HepG2 (cell line): ENCODE data around the gene IQGAP2. TPM values are rescaled to one million over a fixed set of nuclear protein-coding genes. Genes with fewer than 3 reads are reported as not detected.

Source experiments
- ATAC-seq: fragments of 200-7000 bp; cut with Tn5 transposase; 3 replicates; pipeline ENCODE4 v1.9.1; 2020; ENCODE audit warnings: mild to moderate bottlenecking, moderate library complexity
- BruUV-seq: library from RNA; stranded (reverse); fragments of 400-500 nt; replicated peaks from 2 replicates; lab custom pipeline; 2021; lab: Mats Ljungman, UMichigan
- CTCF ChIA-PET: fragments of 300-600 bp; formaldehyde crosslinking; extraction: SDS; loops from one replicate; lab custom pipeline; 2021; ENCODE audit warnings: low total read pairs, inconsistent platforms, low intra/inter-chr PET ratio; lab: Yijun Ruan, JAX
- POLR2A ChIA-PET: fragments of 350-600 bp; sonication (Branson Sonifier 250); formaldehyde crosslinking; loops from one replicate; lab custom pipeline; 2020; ENCODE audit warnings: antibody characterized with exemption, inconsistent platforms; lab: Yijun Ruan, JAX
- DNase-seq: peaks from one replicate; pipeline ENCODE4 v3.0.0-alpha.2; 2015; ENCODE audit warnings: low spot score
- FAIRE-seq: peaks from 3 replicates; lab custom pipeline; 2011; peaks lifted over from hg19 to GRCh38; lab: Jason Lieb, UNC
- H2AFZ ChIP-seq: one replicate; pipeline ENCODE4 v1.6.1; 2011; ENCODE audit warnings: low read length, inconsistent platforms
- H3K27ac ChIP-seq: fragments of 300-600 bp; 3 replicates; pipeline ENCODE4 v1.8.0; 2011; ENCODE audit warnings: mixed run types, mild to moderate bottlenecking, mixed read lengths, low read length, inconsistent platforms; ENCODE audit not compliant: insufficient read depth; ENCODE audit errors: extremely low read length
- H3K27me3 ChIP-seq, 2 experiments: fragments of 200-600 bp in 1 of 2; 2 replicates in 1 of 2; 3 replicates in 1 of 2; pipeline versions ENCODE4 v1.6.0 to v1.8.0; 2011; ENCODE audit warnings: low read length in 2 of 2, mild to moderate bottlenecking in 2 of 2, moderate library complexity in 2 of 2, inconsistent platforms in 1 of 2; ENCODE audit not compliant: insufficient read depth in 2 of 2, control insufficient read depth in 1 of 2
- H3K36me3 ChIP-seq, 2 experiments: fragments of 200-600 bp in 1 of 2; replicated peaks in 1 of 2; 2 replicates in 1 of 2; 3 replicates in 1 of 2; pipeline versions ENCODE4 v1.5.1 to v1.8.0; 2011; ENCODE audit warnings: low read length in 2 of 2, inconsistent platforms in 1 of 2; ENCODE audit not compliant: insufficient read depth in 2 of 2, control insufficient read depth in 1 of 2
- H3K4me1 ChIP-seq: 2 replicates; pipeline ENCODE4 v1.5.1; 2012; ENCODE audit warnings: low read length, inconsistent platforms; ENCODE audit not compliant: insufficient read depth
- H3K4me2 ChIP-seq: 2 replicates; pipeline ENCODE4 v1.6.0; 2011; ENCODE audit warnings: low read depth, low read length, inconsistent platforms
- H3K4me3 ChIP-seq, 3 experiments: fragments of 200-600 bp in 1 of 3; sonication (generic), shearing (Covaris generic) in 1 of 3; replicated peaks in 1 of 3; 2 replicates each; pipeline ENCODE4 v1.5.1; 2011 to 2016; ENCODE audit warnings: low read length in 3 of 3, inconsistent platforms in 2 of 3, low read depth in 2 of 3, mild to moderate bottlenecking in 2 of 3, control low read depth in 1 of 3, mixed read lengths in 1 of 3; ENCODE audit not compliant: insufficient read depth in 1 of 3
- H3K79me2 ChIP-seq: one replicate; pipeline ENCODE4 v1.6.1; 2011; ENCODE audit warnings: low read length, inconsistent platforms; ENCODE audit not compliant: insufficient read depth
- H3K9ac ChIP-seq: 2 replicates; pipeline ENCODE4 v1.6.0; 2011; ENCODE audit warnings: mild to moderate bottlenecking, low read depth, low read length, inconsistent platforms; ENCODE audit not compliant: insufficient read depth
- H3K9me3 ChIP-seq: 2 replicates; pipeline ENCODE4 v1.5.1; 2012; ENCODE audit warnings: mild to moderate bottlenecking, low read length
- H4K20me1 ChIP-seq: 2 replicates; pipeline ENCODE4 v1.6.0; 2011; ENCODE audit warnings: inconsistent platforms, mild to moderate bottlenecking, low read length, moderate library complexity; ENCODE audit not compliant: insufficient read depth
- IRX3 ChIP-seq: sonication (generic); formaldehyde crosslinking; IDR thresholded peaks from 2 replicates; pipeline ENCODE4 v1.8.1; 2023; ENCODE audit warnings: mild to moderate bottlenecking, low read depth, missing genetic modification reagents, borderline replicate concordance
- KDM1A ChIP-seq: IDR thresholded peaks from 2 replicates; pipeline ENCODE4 v1.6.1; 2016; ENCODE audit warnings: missing compliant biosample characterization
- MAF1 ChIP-seq: sonication (generic); formaldehyde crosslinking; IDR thresholded peaks from 2 replicates; pipeline ENCODE4 v1.5.0; 2020; ENCODE audit warnings: missing genetic modification reagents, borderline replicate concordance
- NFKBIZ ChIP-seq: IDR thresholded peaks from 2 replicates; pipeline ENCODE4 v1.6.1; 2018; ENCODE audit warnings: missing genetic modification reagents, missing compliant biosample characterization
- RFXAP ChIP-seq: sonication (generic); formaldehyde crosslinking; IDR thresholded peaks from 2 replicates; pipeline ENCODE4 v1.4.0; 2020; ENCODE audit warnings: missing genetic modification reagents, borderline replicate concordance
- SP140L ChIP-seq: sonication (generic); formaldehyde crosslinking; IDR thresholded peaks from 2 replicates; pipeline ENCODE4 v1.4.0; 2020; ENCODE audit warnings: missing genetic modification reagents, borderline replicate concordance
- SPEN ChIP-seq: sonication (generic); formaldehyde crosslinking; IDR thresholded peaks from 2 replicates; pipeline ENCODE4 v1.5.1; 2020; ENCODE audit warnings: low read depth, mild to moderate bottlenecking, missing genetic modification reagents
- SRSF1 ChIP-seq: fragments of 200-400 bp; formaldehyde crosslinking; optimal IDR thresholded peaks from 2 replicates; pipeline ENCODE3; 2017; ENCODE audit warnings: mild to moderate bottlenecking, low read depth, low read length, moderate library complexity
- XBP1 ChIP-seq: sonication (generic); formaldehyde crosslinking; IDR thresholded peaks from 2 replicates; pipeline ENCODE4 v1.5.0; 2020; ENCODE audit warnings: missing genetic modification reagents
- ZBTB38 ChIP-seq: sonication (generic); formaldehyde crosslinking; IDR thresholded peaks from 2 replicates; pipeline ENCODE4 v1.5.1; 2020; ENCODE audit warnings: mild to moderate bottlenecking, missing genetic modification reagents
- ZMYM3 ChIP-seq: sonication (generic); formaldehyde crosslinking; IDR thresholded peaks from 2 replicates; pipeline ENCODE4 v1.5.1; 2020; ENCODE audit warnings: mild to moderate bottlenecking, missing genetic modification reagents
- ZNF24 ChIP-seq: fragments of 450-650 bp; IDR thresholded peaks from 2 replicates; pipeline ENCODE4 v1.6.1; 2017; ENCODE audit warnings: antibody characterized with exemption, mild to moderate bottlenecking
- ZNF530 ChIP-seq: sonication (generic); formaldehyde crosslinking; IDR thresholded peaks from 2 replicates; pipeline ENCODE4 v1.5.0; 2020; ENCODE audit warnings: low read depth, mild to moderate bottlenecking, missing genetic modification reagents
- ZNF598 ChIP-seq: sonication (generic); formaldehyde crosslinking; IDR thresholded peaks from 2 replicates; pipeline ENCODE4 v1.5.1; 2020; ENCODE audit warnings: mild to moderate bottlenecking, missing genetic modification reagents, borderline replicate concordance
- ZNF619 ChIP-seq: sonication (generic); formaldehyde crosslinking; IDR thresholded peaks from 2 replicates; pipeline ENCODE4 v1.4.0; 2020; ENCODE audit warnings: mild to moderate bottlenecking, missing genetic modification reagents
- WGBS: methylation state at CpG from one replicate; pipeline ENCODE4 v1.1.6; 2017; ENCODE audit warnings: low lambda C conversion rate; 5-methylcytosine and 5-hydroxymethylcytosine counted together
- in situ Hi-C: cut with HindIII; loops from 2 replicates; pipeline ENCODE4 v1.10.0; 2017; ENCODE audit warnings: low pct_unique_long_range_greater_than_20kb; ENCODE audit not compliant: extremely low pct_ligation_motif_present
- intact Hi-C: fragments of 100-400 bp; cut with micrococcal nuclease; formaldehyde crosslinking; loops from one replicate; pipeline ENCODE4 v1.10.0; 2022; ENCODE audit not compliant: unreplicated experiment
- polyA plus RNA-seq, 8 experiments: library from polyadenylated mRNA; depleted of rRNA in 3 of 8; stranded (reverse) in 7 of 8; unstranded in 1 of 8; fragments of >200 nt; fragmentation: Illumina TruSeq in 4 of 8; extraction: Trizol in 4 of 8; gene quantifications; 2 replicates each; pipeline versions ENCODE4 v1.2.1 to v1.2.3, GENCODE V29; 2011 to 2016; ENCODE audit warnings: low read depth in 4 of 8, missing spikeins in 1 of 8, mixed read lengths in 1 of 8; ENCODE audit not compliant: insufficient read depth in 1 of 8
- total RNA-seq, 5 experiments: library from RNA; depleted of rRNA; stranded (reverse); fragments of >200 nt; fragmentation: Illumina TruSeq; extraction: Trizol; gene quantifications; 2 replicates each; pipeline ENCODE4 v1.2.3, GENCODE V29; 2016; ENCODE audit warnings: low read depth in 1 of 5
- TF ChIP-seq, protein P1 (sequence below): fragments of 450-650 bp; IDR thresholded peaks from 2 replicates; pipeline ENCODE4 v1.6.1; 2017; ENCODE audit warnings: mild to moderate bottlenecking
- TF ChIP-seq, protein P2 (sequence below): sonication (generic); formaldehyde crosslinking; IDR thresholded peaks from 2 replicates; pipeline ENCODE4 v1.4.0; 2020; ENCODE audit warnings: missing genetic modification reagents, borderline replicate concordance
- TF ChIP-seq, protein P3 (sequence below): sonication (generic); formaldehyde crosslinking; IDR thresholded peaks from 2 replicates; pipeline ENCODE4 v1.8.0; 2022; ENCODE audit warnings: low read depth, missing genetic modification reagents

IQGAP2 gene
- total and polyA plus RNA-seq, 2 of the 13 experiments (the other 11 are each of a cell fraction or from before 2014, with no cell fraction given) = 35.2 to 83.3 TPM

DNA sequence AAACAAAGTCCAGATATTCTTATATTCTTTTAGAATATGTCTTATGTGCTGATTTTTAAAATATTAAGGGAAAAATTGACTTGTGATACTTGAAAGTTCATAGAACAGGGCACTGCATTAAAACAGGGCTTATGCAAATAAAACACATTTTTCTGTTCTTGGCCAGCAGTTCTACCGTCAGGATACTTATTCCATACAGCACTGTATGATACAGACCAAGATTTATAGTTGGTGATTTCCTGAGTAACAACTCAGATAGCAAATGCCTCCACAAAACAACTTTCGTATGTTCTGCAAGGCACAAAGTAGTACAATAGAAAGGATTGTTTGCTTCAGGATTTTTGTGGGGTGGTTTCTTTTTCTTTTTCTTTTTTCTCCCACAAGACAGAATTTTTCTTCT, 150.2 kb downstream of the IQGAP2 start (continued):
- TF ChIP-seq, protein P1, sequence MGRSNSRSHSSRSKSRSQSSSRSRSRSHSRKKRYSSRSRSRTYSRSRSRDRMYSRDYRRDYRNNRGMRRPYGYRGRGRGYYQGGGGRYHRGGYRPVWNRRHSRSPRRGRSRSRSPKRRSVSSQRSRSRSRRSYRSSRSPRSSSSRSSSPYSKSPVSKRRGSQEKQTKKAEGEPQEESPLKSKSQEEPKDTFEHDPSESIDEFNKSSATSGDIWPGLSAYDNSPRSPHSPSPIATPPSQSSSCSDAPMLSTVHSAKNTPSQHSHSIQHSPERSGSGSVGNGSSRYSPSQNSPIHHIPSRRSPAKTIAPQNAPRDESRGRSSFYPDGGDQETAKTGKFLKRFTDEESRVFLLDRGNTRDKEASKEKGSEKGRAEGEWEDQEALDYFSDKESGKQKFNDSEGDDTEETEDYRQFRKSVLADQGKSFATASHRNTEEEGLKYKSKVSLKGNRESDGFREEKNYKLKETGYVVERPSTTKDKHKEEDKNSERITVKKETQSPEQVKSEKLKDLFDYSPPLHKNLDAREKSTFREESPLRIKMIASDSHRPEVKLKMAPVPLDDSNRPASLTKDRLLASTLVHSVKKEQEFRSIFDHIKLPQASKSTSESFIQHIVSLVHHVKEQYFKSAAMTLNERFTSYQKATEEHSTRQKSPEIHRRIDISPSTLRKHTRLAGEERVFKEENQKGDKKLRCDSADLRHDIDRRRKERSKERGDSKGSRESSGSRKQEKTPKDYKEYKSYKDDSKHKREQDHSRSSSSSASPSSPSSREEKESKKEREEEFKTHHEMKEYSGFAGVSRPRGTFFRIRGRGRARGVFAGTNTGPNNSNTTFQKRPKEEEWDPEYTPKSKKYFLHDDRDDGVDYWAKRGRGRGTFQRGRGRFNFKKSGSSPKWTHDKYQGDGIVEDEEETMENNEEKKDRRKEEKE = no peak
- TF ChIP-seq MAF1 (CRISPR knock-in tag) (no peak), XBP1 (no peak), SPEN (CRISPR knock-in tag) (no peak), ZNF598 (CRISPR knock-in tag) (no peak), ZNF619 (CRISPR knock-in tag) (no peak), ZBTB38 (CRISPR knock-in tag) (no peak), ZMYM3 (CRISPR knock-in tag) (no peak)
- TF ChIP-seq, all 625 proteins: peak for 0

DNA sequence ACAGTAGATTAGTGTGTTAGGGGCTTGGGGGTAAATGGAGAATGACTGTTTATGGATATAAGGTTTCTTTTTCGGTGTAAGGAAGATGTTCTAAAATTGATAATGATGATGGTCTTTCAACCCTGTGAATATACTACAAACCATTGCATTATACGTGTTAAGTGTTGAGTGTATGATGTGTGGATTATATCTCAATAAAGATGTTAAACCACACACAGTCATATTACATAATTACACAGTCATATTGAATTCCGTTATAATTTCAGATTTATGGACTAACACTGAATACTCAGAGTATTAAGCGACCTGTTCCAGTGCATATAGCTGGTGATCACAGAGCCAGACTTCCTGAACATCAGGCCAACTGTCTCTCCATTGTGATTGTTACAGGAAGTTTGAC, 152.0 kb downstream of the IQGAP2 start:
- CTCF ChIA-PET = no interaction called here
- Histone ChIP-seq H3K79me2 (peaks cover 2% of the 10 kb centered on the region), H3K4me2 (no peak overlapping the region), H3K36me3 (peaks cover 1 to 3% of the 10 kb centered on the region in 2 experiments; a peak in 2 of 5 replicates), H3K27ac (no peak overlapping the region), H3K9ac (no peak overlapping the region), H3K27me3 (no peaks in the 10 kb centered on the region), H3K4me3 (no peak overlapping the region), H3K9me3 (no peaks in the 10 kb centered on the region), H4K20me1 (no peaks in the 10 kb centered on the region), H2AFZ (no peak overlapping the region), H3K4me1 (no peaks in the 10 kb centered on the region)
- no TSS peak for BruUV-seq
- ATAC-seq (no peak), DNase-seq (no peak), FAIRE-seq (no peak)
- in situ Hi-C loops (no loop called here), intact Hi-C loops (no loop called here)
- POLR2A ChIA-PET = no interaction called here
- 98% methylated on average over 4 of the region's 4 CpGs for WGBS
- TF ChIP-seq SP140L (CRISPR knock-in tag) (no peak), NFKBIZ (CRISPR knock-in tag) (no peak), SRSF1 (no peak), RFXAP (CRISPR knock-in tag) (no peak), IRX3 (CRISPR knock-in tag) (no peak), ZNF530 (CRISPR knock-in tag) (no peak), ZNF24 (no peak), KDM1A (CRISPR knock-in tag) (no peak)
- TF ChIP-seq, protein P2, sequence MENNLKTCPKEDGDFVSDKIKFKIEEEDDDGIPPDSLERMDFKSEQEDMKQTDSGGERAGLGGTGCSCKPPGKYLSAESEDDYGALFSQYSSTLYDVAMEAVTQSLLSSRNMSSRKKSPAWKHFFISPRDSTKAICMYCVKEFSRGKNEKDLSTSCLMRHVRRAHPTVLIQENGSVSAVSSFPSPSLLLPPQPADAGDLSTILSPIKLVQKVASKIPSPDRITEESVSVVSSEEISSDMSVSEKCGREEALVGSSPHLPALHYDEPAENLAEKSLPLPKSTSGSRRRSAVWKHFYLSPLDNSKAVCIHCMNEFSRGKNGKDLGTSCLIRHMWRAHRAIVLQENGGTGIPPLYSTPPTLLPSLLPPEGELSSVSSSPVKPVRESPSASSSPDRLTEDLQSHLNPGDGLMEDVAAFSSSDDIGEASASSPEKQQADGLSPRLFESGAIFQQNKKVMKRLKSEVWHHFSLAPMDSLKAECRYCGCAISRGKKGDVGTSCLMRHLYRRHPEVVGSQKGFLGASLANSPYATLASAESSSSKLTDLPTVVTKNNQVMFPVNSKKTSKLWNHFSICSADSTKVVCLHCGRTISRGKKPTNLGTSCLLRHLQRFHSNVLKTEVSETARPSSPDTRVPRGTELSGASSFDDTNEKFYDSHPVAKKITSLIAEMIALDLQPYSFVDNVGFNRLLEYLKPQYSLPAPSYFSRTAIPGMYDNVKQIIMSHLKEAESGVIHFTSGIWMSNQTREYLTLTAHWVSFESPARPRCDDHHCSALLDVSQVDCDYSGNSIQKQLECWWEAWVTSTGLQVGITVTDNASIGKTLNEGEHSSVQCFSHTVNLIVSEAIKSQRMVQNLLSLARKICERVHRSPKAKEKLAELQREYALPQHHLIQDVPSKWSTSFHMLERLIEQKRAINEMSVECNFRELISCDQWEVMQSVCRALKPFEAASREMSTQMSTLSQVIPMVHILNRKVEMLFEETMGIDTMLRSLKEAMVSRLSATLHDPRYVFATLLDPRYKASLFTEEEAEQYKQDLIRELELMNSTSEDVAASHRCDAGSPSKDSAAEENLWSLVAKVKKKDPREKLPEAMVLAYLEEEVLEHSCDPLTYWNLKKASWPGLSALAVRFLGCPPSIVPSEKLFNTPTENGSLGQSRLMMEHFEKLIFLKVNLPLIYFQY (CRISPR knock-in tag) = no peak
- TF ChIP-seq, protein P3, sequence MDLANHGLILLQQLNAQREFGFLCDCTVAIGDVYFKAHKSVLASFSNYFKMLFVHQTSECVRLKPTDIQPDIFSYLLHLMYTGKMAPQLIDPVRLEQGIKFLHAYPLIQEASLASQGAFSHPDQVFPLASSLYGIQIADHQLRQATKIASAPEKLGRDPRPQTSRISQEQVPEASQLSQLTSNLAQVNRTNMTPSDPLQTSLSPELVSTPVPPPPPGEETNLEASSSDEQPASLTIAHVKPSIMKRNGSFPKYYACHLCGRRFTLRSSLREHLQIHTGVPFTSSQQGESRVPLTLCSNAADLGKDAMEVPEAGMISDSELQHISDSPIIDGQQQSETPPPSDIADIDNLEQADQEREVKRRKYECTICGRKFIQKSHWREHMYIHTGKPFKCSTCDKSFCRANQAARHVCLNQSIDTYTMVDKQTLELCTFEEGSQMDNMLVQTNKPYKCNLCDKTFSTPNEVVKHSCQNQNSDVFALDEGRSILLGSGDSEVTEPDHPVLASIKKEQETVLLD = no peak
